ENCODE data around the gene ASF1A.
"Not testable (repeated sequence)": the region's sequence is repeated elsewhere in the genome, so short reads cannot be mapped to it uniquely, and the experiment has no call there.

ASF1A gene

DNA sequence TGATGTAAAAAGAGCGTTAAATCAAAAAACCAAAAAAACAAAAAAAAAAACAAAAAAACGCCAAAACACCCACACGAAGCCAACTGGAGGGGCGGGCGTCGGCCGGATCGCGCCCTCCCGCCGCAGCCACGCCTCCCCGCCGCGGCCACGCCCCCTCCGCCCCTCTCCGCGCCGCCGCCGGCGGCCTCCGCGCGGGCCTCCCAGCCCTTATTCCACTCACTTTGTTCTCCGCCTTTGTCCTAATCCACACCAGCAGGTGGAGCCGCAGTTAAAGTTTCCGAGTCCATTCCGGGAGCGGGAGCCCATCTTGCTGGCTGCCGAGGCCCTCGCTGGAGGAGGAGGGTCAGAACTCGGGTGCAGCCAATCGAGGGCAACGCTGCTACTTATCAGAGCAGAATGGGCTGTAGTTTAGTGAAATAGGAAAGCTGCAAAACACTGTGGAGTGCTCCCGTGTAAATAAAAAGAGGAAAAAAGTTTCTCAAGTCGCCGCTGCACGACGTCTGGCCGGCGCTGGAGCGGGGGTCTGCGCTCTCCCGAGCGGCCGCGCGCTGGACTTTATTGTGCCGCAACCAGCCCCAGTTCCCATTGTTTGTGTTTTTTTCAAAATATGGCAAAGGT, at the start of gene ASF1A:
Gene ASF1A, plus strand, starts transcription at position 346 of the 618 bp plus-strand sequence. Its CDS starts 262 bp downstream, at position 608.
- peak; percentile 86 to 95 for DNase-seq (ENCODE audit: low read depth in 1 of 2, low spot score in 1 of 2)

GRCh38 chr6:118844915-118845314, 49.0 kb upstream of the ASF1A start:
- peak in 1 of 2 donors; percentile 11 for DNase-seq (ENCODE audit: low read depth in 1 of 2, low spot score in 1 of 2)

DNA sequence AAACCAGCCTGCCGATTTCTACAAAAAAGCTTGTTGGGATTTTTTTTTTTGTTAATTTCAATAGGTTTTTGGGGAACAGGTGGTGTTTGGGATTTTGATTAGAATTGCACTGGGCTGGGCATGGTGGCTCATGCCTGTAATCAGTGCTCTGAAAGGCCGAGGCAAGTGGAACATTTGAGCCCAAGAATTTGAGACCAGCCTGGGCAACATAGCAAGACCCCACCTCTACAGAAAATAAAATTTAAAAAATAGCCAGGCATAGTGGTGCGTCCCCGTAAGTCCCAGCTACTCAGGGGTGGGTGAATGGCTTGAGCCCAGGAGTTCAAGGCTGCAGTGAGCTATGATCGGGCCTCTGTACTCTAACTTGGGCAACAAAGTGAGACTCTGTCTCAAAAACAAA, 40.5 kb upstream of the ASF1A start:
- no peak for DNase-seq (ENCODE audit: low read depth in 1 of 2, low spot score in 1 of 2)

DNA sequence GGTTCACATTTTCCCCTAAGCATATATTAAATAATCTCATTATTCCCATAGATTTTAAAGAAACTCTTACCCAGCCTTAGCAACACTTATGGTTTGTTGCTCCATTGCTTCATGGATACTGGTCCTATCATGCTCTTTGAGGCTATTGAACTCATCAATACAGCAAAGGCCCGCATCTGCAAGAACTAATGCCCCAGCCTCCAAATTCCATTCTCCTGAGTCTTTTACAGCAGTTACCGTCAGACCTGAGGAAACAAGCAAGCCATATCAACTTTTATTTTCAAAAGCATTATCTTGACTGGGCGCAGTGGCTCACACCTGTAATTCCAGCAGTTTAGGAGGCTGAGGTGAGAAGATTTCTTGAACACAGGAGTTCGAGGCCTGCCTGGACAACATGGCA, 37.7 kb upstream of the ASF1A start:
- DNase-seq (ENCODE audit: low read depth in 1 of 2, low spot score in 1 of 2) = no peak

DNA sequence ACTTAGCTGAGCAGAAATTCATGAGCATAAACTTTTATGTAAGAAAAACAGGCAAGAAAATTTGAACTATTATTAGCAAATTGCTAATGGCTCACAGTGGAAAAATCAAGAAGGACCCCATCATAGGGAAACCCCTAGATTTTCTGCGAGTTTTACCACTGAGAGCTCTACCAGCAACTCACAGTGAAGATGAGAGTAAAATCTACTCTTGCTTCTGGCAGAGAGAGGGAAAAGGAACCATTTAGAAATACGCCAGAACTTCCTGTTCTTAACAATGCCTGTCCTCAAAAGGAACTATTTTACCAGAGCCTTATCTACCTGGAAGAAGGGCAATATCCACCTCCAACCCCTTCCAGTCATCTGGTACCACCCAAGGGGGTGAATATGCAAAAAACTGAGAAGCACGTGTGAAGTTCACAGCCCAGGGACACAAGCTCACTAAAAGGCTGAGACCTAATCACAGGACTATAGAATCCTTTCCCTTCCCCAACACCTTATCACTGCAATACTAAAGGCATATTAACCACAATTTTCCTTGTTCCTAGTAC, 34.4 kb upstream of the ASF1A start:
- no peak for DNase-seq (ENCODE audit: low read depth in 1 of 2, low spot score in 1 of 2)

GRCh38 chr6:118860363-118860762, 33.6 kb upstream of the ASF1A start:
- no peak for DNase-seq (ENCODE audit: low read depth in 1 of 2, low spot score in 1 of 2)

GRCh38 chr6:118860880-118861279, 33.1 kb upstream of the ASF1A start:
- no peak for DNase-seq (ENCODE audit: low read depth in 1 of 2, low spot score in 1 of 2)

DNA sequence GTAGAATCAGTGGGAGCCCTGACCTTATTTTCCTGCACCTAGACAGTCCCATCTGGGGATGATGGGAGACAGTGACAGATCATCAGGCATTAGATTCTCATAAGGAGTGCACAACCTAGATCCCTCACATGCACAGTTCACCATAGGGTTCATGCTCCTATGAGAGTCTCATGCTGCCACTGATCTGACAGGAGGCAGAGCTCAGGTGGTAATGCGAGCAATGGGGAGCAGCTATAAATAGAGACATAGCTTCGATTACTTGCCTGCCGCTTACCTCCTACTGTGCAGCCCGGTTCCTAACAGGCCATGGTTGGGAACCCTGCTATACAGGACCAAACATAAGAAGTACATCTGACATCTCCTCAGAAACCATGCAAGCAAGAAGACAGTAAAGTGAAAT, 31.5 kb upstream of the ASF1A start:
- DNase-seq (ENCODE audit: low read depth in 1 of 2, low spot score in 1 of 2) = no peak

GRCh38 chr6:118864341-118865099, 29.4 kb upstream of the ASF1A start:
- no peak for DNase-seq (ENCODE audit: low read depth in 1 of 2, low spot score in 1 of 2)

GRCh38 chr6:118865100-118865391, 28.9 kb upstream of the ASF1A start:
- DNase-seq (ENCODE audit: low read depth in 1 of 2, low spot score in 1 of 2) = no peak

DNA sequence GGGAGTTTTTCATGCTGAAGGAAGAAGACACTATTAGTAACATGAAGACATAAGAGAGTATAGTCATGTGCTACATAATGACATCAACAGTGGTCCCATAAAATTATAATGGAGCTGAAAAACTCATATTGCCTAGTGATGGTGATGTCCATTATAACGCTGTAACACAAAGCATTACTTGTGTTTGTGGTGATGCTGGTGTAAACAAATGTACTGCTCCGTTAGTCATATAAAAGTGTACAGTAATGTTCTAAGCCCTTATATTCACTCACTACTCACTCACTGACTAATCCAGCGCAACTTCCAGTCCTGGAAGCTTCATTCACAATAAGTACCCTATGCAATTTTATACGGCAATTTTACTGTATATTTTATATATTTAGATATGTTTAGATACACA, 26.8 kb upstream of the ASF1A start:
- DNase-seq (ENCODE audit: low read depth in 1 of 2, low spot score in 1 of 2) = no peak

DNA sequence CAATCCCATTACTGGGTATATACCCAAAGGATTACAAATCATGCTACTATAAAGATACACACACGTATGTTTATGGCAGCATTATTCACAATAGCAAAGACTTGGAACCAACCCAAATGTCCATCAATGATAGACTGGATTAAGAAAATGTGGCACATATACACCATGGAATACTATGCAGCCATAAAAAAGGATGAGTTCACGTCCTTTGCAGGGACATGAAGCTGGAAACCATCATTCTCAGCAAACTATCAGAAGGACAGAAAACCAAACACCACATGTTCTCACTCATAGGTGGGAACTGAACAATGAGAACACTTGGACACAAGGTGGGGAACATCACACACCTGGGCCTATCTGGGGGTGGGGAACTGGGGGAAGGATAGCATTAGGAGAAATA, 25.1 kb upstream of the ASF1A start:
- not testable (repeated sequence) for DNase-seq (ENCODE audit: low read depth in 1 of 2, low spot score in 1 of 2)

- DNase-seq (ENCODE audit: low read depth in 1 of 2, low spot score in 1 of 2) = no peak
Measured at GRCh38 chr6:118869350-118869749, 24.6 kb upstream of the ASF1A start.

GRCh38 chr6:118869894-118870589, 23.9 kb upstream of the ASF1A start:
- DNase-seq (ENCODE audit: low read depth in 1 of 2, low spot score in 1 of 2) = no peak

DNA sequence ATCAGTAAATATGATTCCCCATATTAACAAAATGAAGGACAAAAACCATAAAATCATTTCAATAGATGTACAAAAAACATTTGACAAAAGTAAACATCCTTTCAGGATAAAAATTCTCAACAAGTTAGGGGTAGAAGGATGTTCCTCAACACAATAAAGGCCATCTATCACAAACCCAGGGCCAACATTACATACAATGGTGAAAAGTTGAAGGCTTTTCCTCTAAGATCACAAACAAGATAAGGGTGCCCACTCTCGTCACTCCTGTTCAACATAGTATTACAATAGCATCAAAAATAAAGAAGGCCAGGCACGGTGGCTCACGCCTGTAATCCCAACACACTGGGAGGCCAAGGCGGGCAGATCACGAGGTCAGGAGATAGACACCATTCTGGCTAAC, 22.6 kb upstream of the ASF1A start:
- DNase-seq (ENCODE audit: low read depth in 1 of 2, low spot score in 1 of 2) = no peak

DNA sequence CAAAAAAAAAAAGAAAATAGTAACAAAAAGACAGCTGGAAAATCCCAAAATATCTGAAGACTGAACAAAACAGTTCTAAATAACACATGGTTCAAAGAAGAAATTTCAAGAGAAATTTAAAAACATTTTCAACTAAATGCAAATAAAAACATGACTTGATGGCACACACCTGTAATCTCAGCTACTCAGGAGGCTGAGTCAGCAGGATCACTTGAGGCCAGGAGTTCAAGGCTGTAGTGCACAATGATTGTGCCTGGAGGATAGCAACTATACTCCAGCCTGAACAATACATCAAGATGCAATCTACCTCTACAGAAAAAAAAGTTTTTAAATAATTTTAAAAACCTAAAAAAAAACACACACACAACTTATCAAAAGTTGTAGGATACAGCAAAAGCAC, 21.6 kb upstream of the ASF1A start:
- no peak for DNase-seq (ENCODE audit: low read depth in 1 of 2, low spot score in 1 of 2)

- no peak for DNase-seq (ENCODE audit: low read depth in 1 of 2, low spot score in 1 of 2)
Measured at GRCh38 chr6:118872726-118873125, 21.2 kb upstream of the ASF1A start.

- DNase-seq (ENCODE audit: low read depth in 1 of 2, low spot score in 1 of 2) = no peak
Measured at GRCh38 chr6:118873239-118873638, 20.7 kb upstream of the ASF1A start.

DNA sequence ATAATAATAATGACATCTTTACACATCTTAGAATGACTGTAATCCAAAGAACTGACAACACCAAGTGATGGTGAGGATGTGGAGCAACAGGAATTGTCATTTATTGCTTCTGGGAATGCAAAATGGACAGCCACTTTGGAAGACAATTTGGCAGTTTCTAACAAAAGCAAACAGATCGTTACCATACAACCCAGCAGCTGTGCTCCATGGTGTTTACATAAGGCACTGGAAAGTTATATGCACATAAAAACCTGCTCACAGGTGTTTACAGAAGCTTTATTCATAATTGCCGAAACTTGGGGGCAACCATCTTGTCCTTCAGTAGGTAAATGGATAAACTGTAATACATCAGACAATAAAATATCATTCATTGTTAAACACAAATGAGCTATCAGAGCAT, 18.3 kb upstream of the ASF1A start:
- no peak for DNase-seq (ENCODE audit: low read depth in 1 of 2, low spot score in 1 of 2)

GRCh38 chr6:118876198-118876597, 17.8 kb upstream of the ASF1A start:
- no peak for DNase-seq (ENCODE audit: low read depth in 1 of 2, low spot score in 1 of 2)

DNA sequence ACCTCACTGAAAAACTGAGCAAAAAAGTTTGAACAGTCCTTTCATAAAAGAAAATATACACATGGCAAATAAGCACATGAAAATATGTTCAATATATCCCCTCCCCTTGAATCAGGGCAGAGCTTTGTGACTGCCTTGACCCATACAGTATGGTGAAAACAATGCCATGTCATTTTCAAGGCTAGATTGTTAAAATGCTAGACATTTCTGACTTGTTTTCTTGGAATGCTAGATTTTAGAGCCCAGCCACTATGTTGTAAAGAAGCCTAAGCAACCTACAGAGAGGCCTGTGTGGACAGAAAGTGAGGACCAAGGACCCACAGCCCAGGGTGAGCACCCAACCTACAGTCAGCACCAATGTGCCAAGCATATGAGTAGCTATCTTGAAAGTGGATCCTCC, 17.1 kb upstream of the ASF1A start:
- no peak for DNase-seq (ENCODE audit: low read depth in 1 of 2, low spot score in 1 of 2)

- no peak for DNase-seq (ENCODE audit: low read depth in 1 of 2, low spot score in 1 of 2)
Measured at GRCh38 chr6:118877806-118878205, 16.1 kb upstream of the ASF1A start.

All from activated CD4-positive, alpha-beta T cell treated with anti-CD3 and anti-CD28 coated beads, Interleukin-2, amount 50 U/mL, for 24 hours (primary cell).